ENCODE data around the gene OR2V2.

DNA sequence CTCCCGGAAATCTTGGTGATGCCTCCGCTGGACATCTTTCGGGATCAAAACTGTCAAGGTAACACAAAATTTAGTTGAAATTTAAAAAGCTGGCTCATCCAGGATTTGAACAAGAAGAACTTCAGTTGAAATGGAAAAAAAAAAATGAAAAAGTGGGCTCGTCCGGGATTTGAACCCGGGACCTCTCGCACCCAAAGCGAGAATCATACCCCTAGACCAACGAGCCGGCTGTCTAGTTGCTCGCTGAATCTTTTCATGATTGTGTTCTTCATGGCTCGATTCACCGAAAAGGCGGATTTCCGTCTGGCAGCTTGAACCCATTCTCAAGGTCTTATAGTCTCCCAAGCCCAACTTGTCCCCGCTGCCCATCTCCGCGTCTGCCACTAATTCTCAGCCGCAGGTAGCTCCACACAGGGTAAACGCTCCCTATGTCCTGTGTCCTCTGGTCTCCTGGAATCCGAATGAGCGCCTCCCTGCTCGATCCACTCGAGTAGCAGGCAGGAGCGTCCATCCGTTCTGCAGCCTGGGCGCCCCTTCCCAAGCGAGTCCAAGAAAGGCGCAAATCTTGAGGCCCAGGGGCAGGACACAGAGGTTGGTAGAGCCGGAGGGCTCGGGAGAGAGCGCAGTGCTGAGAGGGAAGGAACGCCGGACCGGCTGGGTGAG, 41.4 kb downstream of the OR2V2 start:
- TF ChIP-seq NRF1 (IDR thresholded peaks at IDR 0.05; ENCODE audit: low read depth, low read length) = no peak
- TF ChIP-seq, protein P1, sequence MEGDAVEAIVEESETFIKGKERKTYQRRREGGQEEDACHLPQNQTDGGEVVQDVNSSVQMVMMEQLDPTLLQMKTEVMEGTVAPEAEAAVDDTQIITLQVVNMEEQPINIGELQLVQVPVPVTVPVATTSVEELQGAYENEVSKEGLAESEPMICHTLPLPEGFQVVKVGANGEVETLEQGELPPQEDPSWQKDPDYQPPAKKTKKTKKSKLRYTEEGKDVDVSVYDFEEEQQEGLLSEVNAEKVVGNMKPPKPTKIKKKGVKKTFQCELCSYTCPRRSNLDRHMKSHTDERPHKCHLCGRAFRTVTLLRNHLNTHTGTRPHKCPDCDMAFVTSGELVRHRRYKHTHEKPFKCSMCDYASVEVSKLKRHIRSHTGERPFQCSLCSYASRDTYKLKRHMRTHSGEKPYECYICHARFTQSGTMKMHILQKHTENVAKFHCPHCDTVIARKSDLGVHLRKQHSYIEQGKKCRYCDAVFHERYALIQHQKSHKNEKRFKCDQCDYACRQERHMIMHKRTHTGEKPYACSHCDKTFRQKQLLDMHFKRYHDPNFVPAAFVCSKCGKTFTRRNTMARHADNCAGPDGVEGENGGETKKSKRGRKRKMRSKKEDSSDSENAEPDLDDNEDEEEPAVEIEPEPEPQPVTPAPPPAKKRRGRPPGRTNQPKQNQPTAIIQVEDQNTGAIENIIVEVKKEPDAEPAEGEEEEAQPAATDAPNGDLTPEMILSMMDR (IDR thresholded peaks at IDR 0.05) = peak; percentile 12; the same call in 1 of the 2 replicates
- TF ChIP-seq YY1 (IDR thresholded peaks at IDR 0.05; ENCODE audit: low read depth) = 0 out of 2 replicates have a peak, but pooled peaks have one; percentile 37
- no peak for TF ChIP-seq RAD21 (IDR thresholded peaks at IDR 0.05; ENCODE audit: low read length)
- no peak for TF ChIP-seq NFIC (IDR thresholded peaks at IDR 0.05; ENCODE audit: borderline replicate concordance)
- TF ChIP-seq RCOR1 (IDR thresholded peaks at IDR 0.05; ENCODE audit: low read length) = peak; percentile 44; the same call in 1 of the 2 replicates

All from SK-N-SH (cell line).